ENCODE results near the gene LGALS3BP. TPM values are rescaled to one million over a fixed set of nuclear protein-coding genes. Genes with fewer than 3 reads are reported as not detected.

Gene LGALS3BP
- total and polyA plus RNA-seq, 2 of the 8 experiments (the other 6 are each of a cell fraction or from before 2014, with no cell fraction given), result 56.1 to 61.6 TPM

DNA sequence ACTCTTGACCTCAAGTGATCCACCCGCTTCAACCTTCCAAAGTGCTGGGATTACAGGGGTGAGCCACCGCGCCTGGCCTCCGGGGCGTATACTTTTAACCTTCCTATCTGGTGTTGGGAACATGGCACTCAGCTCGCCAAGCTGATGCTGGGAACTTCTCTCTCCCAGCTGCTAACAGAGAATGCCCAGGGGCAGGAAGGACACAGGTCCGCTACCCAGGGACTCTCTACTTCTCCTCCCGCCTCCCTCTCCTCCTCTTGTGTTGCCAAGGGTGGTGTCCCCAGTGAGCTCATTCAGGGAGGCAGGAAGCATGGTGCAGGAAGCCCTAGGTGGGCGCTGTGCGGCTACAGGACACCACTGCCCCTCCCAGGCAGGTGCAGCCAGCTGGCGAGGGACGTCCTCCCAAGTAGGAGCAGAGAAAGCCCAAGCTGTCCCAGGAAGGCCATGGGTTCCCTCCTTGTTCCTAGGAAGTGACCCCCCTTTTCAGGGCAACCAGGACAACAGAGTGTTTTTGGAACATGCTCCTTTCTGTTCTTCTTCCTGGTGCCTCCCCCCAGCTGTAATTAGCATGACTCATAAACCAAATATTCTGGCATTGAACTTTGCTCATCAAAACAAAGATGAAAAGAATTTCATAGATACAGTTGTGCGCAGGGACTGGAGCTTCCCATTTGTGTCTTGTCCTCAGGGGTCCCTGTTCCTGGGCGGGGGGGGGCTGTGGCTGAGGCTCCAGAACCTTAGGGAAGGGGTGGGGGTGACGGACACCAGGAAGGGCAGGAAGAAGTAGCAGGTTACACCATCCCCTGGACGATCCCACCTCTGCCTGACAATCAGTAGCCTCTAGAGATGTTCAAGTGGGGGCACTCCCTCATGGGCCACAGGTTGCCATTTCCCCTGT lies 46.9 kb upstream of the LGALS3BP start (continued):
- TF ChIP-seq CHD2 (IDR thresholded peaks at IDR 0.05; ENCODE audit: low read length) (no peak), TCF12 (IDR thresholded peaks at IDR 0.05; ENCODE audit: low read depth, low read length) (no peak), RAD21 (IDR thresholded peaks at IDR 0.05 in 1 of 2, conservative IDR thresholded peaks at IDR 0.05 in 1 of 2; ENCODE audit: low read depth in 2 of 2, low read length in 2 of 2) (no peak), SP2 (IDR thresholded peaks at IDR 0.05; ENCODE audit: low read length) (no peak), CBX8 (IDR thresholded peaks at IDR 0.05; ENCODE audit: borderline replicate concordance, low read depth, low read length) (no peak), BRCA1 (IDR thresholded peaks at IDR 0.05; ENCODE audit: low read depth, low read length) (no peak)

All from H1 (cell line).